ENCODE results near the gene SLC51B.
A peak's percentile ranks its signal among the peaks of the same experiment; 100 is the strongest.
"Not testable (repeated sequence)": the region's sequence is repeated elsewhere in the genome, so short reads cannot be mapped to it uniquely, and the experiment has no call there.

SLC51B gene

GRCh38 chr15:65044724-65045481 lies at the start of gene SLC51B:
Gene SLC51B (plus strand): TSS chr15:65045387. CDS start chr15:65050005, 4,618 bp downstream.
- no peak for DNase-seq (ENCODE audit: low spot score)

- no peak for DNase-seq (ENCODE audit: low spot score)
These were observed 48.1 kb upstream of the SLC51B start for GRCh38 chr15:64997066-64997465.

- no peak for DNase-seq (ENCODE audit: low spot score)
These were observed 47.3 kb upstream of the SLC51B start for GRCh38 chr15:64997745-64998375.

GRCh38 chr15:65004993-65005392 lies 40.2 kb upstream of the SLC51B start:
- no peak for DNase-seq (ENCODE audit: low spot score)

- no peak for DNase-seq (ENCODE audit: low spot score)
These were observed 38.3 kb upstream of the SLC51B start for GRCh38 chr15:65006876-65007275.

GRCh38 chr15:65008983-65009382 lies 36.2 kb upstream of the SLC51B start:
- DNase-seq (ENCODE audit: low spot score): no peak

- not testable (repeated sequence) for DNase-seq (ENCODE audit: low spot score)
These were observed 34.0 kb upstream of the SLC51B start for GRCh38 chr15:65011198-65011597.

GRCh38 chr15:65020419-65020818 lies 24.8 kb upstream of the SLC51B start:
- DNase-seq (ENCODE audit: low spot score): no peak

- no peak for DNase-seq (ENCODE audit: low spot score)
These were observed 23.7 kb upstream of the SLC51B start for GRCh38 chr15:65021488-65021887.

- DNase-seq (ENCODE audit: low spot score): no peak
These were observed 18.4 kb upstream of the SLC51B start for GRCh38 chr15:65026756-65027155.

GRCh38 chr15:65027593-65027992 lies 17.6 kb upstream of the SLC51B start:
- no peak for DNase-seq (ENCODE audit: low spot score)

GRCh38 chr15:65028338-65028737 lies 16.8 kb upstream of the SLC51B start:
- DNase-seq (ENCODE audit: low spot score): peak; percentile 12

- DNase-seq (ENCODE audit: low spot score): peak; percentile 93
These were observed 16.1 kb upstream of the SLC51B start, which contains the start of gene MTFMT for GRCh38 chr15:65028921-65029735. Gene MTFMT (minus strand): TSS chr15:65029639. CDS start chr15:65029613, 26 bp downstream.

GRCh38 chr15:65029736-65030208 lies 15.4 kb upstream of the SLC51B start:
- DNase-seq (ENCODE audit: low spot score): no peak

- DNase-seq (ENCODE audit: low spot score): peak; percentile 36
These were observed 12.2 kb upstream of the SLC51B start for GRCh38 chr15:65032801-65033537.

- DNase-seq (ENCODE audit: low spot score): peak; percentile 41
These were observed 11.4 kb upstream of the SLC51B start for GRCh38 chr15:65033659-65034269.

- DNase-seq (ENCODE audit: low spot score): no peak
These were observed 10.5 kb upstream of the SLC51B start for GRCh38 chr15:65034719-65035118.

- no peak for DNase-seq (ENCODE audit: low spot score)
These were observed 7.9 kb upstream of the SLC51B start for GRCh38 chr15:65037309-65037708.

- no peak for DNase-seq (ENCODE audit: low spot score)
These were observed 6.8 kb upstream of the SLC51B start for GRCh38 chr15:65038428-65038827.

GRCh38 chr15:65038836-65039235 lies 6.4 kb upstream of the SLC51B start:
- DNase-seq (ENCODE audit: low spot score): no peak

GRCh38 chr15:65040461-65040860 lies 4.7 kb upstream of the SLC51B start:
- no peak for DNase-seq (ENCODE audit: low spot score)

Data from CD4-positive, alpha-beta T cell treated with Interleukin-2 at 100 ng/mL for 4 hours (primary cell).